Vagina (tissue), 2 donors: ENCODE results near the gene PDZD4.

Experiments
- CTCF ChIP-seq, 3 experiments: fragments of 450-650 bp in 2 of 3; fragments of 200-600 bp in 1 of 3; sonication (generic) in 1 of 3; IDR thresholded peaks; one replicate each; pipeline ENCODE4 v1.5.1; 2017 to 2019; ENCODE audit warnings: antibody characterized with exemption in 3 of 3, mild to moderate bottlenecking in 2 of 3, moderate library complexity in 2 of 3
- POLR2A ChIP-seq, 2 donors: fragments of 450-650 bp; IDR thresholded peaks; one replicate each; pipeline ENCODE4 v1.6.1; 2017; ENCODE audit warnings: antibody characterized with exemption in 2 of 2, mild to moderate bottlenecking in 2 of 2, moderate library complexity in 2 of 2

- no peak for TF ChIP-seq CTCF (IDR thresholded peaks at IDR 0.05)
- no peak for TF ChIP-seq POLR2A (IDR thresholded peaks at IDR 0.05)
Observed at GRCh38 chrX:153800746-153801145, 29.6 kb downstream of the PDZD4 start.
